PC-9 (cell line): Measurements from ENCODE around the gene ENTHD1.

Experiments
- EZH2 ChIP-seq: fragments of 200-600 bp; sonication (generic); IDR thresholded peaks from 2 replicates; pipeline ENCODE4 v1.8.0; 2017; ENCODE audit warnings: antibody characterized with exemption, low read depth
- TF ChIP-seq, protein P1 (sequence below): fragments of 200-600 bp; sonication (generic); conservative IDR thresholded peaks from 2 replicates; pipeline ENCODE4 v1.6.1; 2017; ENCODE audit warnings: mixed run types, antibody characterized with exemption, mild to moderate bottlenecking, moderate library complexity

GRCh38 chr22:39925909-39926679 is 32.5 kb upstream of the ENTHD1 start:
- TF ChIP-seq, protein P1, sequence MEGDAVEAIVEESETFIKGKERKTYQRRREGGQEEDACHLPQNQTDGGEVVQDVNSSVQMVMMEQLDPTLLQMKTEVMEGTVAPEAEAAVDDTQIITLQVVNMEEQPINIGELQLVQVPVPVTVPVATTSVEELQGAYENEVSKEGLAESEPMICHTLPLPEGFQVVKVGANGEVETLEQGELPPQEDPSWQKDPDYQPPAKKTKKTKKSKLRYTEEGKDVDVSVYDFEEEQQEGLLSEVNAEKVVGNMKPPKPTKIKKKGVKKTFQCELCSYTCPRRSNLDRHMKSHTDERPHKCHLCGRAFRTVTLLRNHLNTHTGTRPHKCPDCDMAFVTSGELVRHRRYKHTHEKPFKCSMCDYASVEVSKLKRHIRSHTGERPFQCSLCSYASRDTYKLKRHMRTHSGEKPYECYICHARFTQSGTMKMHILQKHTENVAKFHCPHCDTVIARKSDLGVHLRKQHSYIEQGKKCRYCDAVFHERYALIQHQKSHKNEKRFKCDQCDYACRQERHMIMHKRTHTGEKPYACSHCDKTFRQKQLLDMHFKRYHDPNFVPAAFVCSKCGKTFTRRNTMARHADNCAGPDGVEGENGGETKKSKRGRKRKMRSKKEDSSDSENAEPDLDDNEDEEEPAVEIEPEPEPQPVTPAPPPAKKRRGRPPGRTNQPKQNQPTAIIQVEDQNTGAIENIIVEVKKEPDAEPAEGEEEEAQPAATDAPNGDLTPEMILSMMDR: no peak
- no peak for TF ChIP-seq EZH2
